ENCODE data around the gene CLIC4.

DNA sequence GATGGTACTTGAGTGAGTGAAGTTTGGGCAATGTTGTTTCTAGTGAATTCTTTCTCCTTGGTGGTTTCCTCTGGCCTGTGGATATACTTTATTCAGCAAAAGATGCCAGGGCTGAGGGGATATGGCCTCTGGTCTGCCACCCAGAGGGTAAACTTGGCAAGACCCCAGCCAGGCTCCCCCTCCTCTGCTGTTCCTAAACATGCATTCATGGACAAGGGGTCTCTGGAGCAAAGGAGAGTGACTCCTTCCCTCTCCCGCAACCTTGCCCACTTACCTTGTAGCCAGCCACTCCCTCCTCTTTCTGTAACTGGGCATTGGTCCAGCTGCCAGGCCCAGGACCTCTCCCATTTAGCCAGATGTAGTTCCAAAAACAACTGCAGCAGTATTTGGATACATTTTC, 141.0 kb downstream of the CLIC4 start:
- no peak for TF ChIP-seq POLR2A (IDR thresholded peaks at IDR 0.05)
- TF ChIP-seq, protein P1, sequence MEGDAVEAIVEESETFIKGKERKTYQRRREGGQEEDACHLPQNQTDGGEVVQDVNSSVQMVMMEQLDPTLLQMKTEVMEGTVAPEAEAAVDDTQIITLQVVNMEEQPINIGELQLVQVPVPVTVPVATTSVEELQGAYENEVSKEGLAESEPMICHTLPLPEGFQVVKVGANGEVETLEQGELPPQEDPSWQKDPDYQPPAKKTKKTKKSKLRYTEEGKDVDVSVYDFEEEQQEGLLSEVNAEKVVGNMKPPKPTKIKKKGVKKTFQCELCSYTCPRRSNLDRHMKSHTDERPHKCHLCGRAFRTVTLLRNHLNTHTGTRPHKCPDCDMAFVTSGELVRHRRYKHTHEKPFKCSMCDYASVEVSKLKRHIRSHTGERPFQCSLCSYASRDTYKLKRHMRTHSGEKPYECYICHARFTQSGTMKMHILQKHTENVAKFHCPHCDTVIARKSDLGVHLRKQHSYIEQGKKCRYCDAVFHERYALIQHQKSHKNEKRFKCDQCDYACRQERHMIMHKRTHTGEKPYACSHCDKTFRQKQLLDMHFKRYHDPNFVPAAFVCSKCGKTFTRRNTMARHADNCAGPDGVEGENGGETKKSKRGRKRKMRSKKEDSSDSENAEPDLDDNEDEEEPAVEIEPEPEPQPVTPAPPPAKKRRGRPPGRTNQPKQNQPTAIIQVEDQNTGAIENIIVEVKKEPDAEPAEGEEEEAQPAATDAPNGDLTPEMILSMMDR (IDR thresholded peaks at IDR 0.05): no peak
- no peak for TF ChIP-seq POLR2AphosphoS5 (IDR thresholded peaks at IDR 0.05; ENCODE audit: insufficient read depth in 1 of 2, low read depth in 1 of 2)
